HFFc6 (cell line): Measurements from ENCODE around the gene GSTK1. TPM values are rescaled to one million over a fixed set of nuclear protein-coding genes. Genes with fewer than 3 reads are reported as not detected.

Experiments
- DNase-seq: peaks from one replicate; pipeline ENCODE4 v3.0.0-alpha.2; 2018
- H3K27ac Mint-ChIP-seq: 2 replicates; pipeline ENCODE4 v1.8.0; 2020; ENCODE audit warnings: mild to moderate bottlenecking, mixed read lengths
- H3K27me3 Mint-ChIP-seq: 2 replicates; pipeline ENCODE4 v1.8.0; 2021; ENCODE audit warnings: mild to moderate bottlenecking, moderate library complexity, mixed read lengths; ENCODE audit not compliant: insufficient read depth
- H3K36me3 Mint-ChIP-seq: 2 replicates; pipeline ENCODE4 v1.8.0; 2021; ENCODE audit warnings: low read depth, mixed read lengths
- H3K4me1 Mint-ChIP-seq: 2 replicates; pipeline ENCODE4 v1.8.0; 2020; ENCODE audit warnings: low read depth, mixed read lengths
- H3K4me3 Mint-ChIP-seq: 2 replicates; pipeline ENCODE4 v1.8.0; 2020; ENCODE audit warnings: mild to moderate bottlenecking, moderate library complexity, mixed read lengths
- H3K9me3 Mint-ChIP-seq: 2 replicates; pipeline ENCODE4 v1.8.0; 2020; ENCODE audit warnings: mild to moderate bottlenecking, mixed read lengths
- CTCF ChIP-seq: fragments of 200-600 bp; sonication (generic); IDR thresholded peaks from 2 replicates; pipeline ENCODE4 v1.5.0; 2021; ENCODE audit warnings: antibody characterized with exemption, mild to moderate bottlenecking
- total RNA-seq, 6 experiments: library from RNA; stranded (reverse); fragmentation: NEBNext Ultra II Directional; extraction: Animal tissue kit (Norgen Biotek cat#: 25700); gene quantifications; 2 replicates in 1 of 6; 3 replicates in 5 of 6; pipeline ENCODE4 v1.2.3, GENCODE V29; 2021

Gene GSTK1
- total RNA-seq, 6 experiments from 2014 or later: 85.6 to 102 (median 89.4) TPM

DNA sequence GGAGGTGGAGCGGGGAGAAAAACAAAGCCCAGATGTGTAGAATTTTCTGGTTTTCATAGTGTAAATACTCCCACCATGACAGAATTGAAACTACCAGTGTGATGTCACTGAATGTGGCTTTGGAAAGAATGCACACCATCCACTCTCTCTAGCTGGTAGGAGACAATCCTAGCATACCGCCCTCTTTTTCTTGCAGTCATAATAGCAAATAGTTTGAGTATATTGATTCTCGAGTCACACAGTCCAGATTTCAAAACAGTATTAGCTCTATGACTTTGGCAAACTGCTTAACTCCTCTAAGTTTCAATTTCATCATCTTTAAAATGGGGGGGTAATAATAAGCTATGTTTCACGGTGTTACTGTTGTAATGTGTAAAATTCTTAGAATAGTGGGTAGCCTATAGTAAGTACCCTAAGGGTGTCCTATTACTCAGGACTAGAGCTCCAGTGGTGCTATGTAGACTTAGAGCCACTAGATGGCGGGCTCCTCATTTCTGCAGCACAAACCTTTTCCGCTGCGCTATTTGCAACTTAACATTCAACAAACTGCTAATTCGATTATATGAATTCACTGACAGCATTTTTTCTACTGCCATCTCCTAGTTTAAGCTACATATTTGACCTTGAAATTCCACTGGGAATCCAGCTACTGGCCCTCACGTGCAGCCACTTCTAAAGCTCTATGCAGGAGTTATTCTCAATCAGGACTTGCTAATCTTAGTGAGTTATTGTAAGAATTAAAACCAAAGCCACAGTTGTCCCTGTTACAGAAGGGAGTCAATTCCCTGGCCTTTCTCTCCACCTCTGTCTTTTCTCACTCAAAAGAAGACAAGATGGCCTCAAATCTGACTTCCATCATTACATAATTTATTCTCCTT, 22.7 kb upstream of the GSTK1 start:
- DNase-seq: peak; percentile 73
- peak; percentile 96 for TF ChIP-seq CTCF
- Mint-ChIP-seq H3K4me1 (peaks cover 33% of the 10 kb centered on the region), H3K36me3 (peaks cover 13% of the 10 kb centered on the region), H3K27ac (peak overlapping the region; percentile 53; the same call in 1 of the 2 replicates), H3K4me3 (peak overlapping the region; percentile 40; the same call in 1 of the 2 replicates), H3K9me3 (peaks cover 13% of the 10 kb centered on the region), H3K27me3 (peaks cover 6% of the 10 kb centered on the region; the same call in 1 of the 2 replicates)

DNA sequence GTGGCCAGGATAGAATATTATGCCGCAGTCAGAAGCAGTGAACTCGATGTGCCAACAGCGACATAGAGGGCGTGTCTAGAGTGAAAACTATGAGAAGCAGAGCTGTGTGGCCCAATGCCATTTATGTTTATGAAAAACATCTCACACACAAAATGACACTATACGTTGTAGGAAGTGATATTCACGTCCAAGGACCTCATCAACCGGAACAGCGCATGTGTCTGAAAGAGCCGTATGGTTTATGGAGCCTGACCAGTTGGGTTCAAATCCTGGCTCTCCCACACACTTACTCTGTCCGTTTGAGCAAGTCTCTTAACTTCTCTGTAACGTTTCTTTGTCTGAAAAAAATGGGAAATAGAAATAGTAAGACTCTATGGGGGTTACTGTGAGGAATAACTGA, 20.9 kb upstream of the GSTK1 start:
- H3K4me3 Mint-ChIP-seq: no peak overlapping the region
- no peaks in the 10 kb centered on the region; the same call in 1 of the 2 replicates for H3K36me3 Mint-ChIP-seq

GRCh38 chr7:143243111-143243510, 20.1 kb upstream of the GSTK1 start:
- Mint-ChIP-seq H3K9me3 (no peaks in the 10 kb centered on the region), H3K27me3 (peaks cover 8% of the 10 kb centered on the region), H3K27ac (no peak overlapping the region), H3K36me3 (no peaks in the 10 kb centered on the region), H3K4me3 (no peak overlapping the region), H3K4me1 (peaks cover 35% of the 10 kb centered on the region)
- no peak for DNase-seq
- TF ChIP-seq CTCF: no peak

More for the DNA sequence above, 20.9 kb upstream of the GSTK1 start:
- no peak for TF ChIP-seq CTCF
- Mint-ChIP-seq H3K27me3 (peaks cover 8% of the 10 kb centered on the region), H3K27ac (no peak overlapping the region), H3K4me1 (peaks cover 35% of the 10 kb centered on the region), H3K9me3 (no peaks in the 10 kb centered on the region)
- no peak for DNase-seq

GRCh38 chr7:143243614-143244013, 19.6 kb upstream of the GSTK1 start:
- H3K4me3 Mint-ChIP-seq: no peak overlapping the region
- H3K4me1 Mint-ChIP-seq: peaks cover 37% of the 10 kb centered on the region
- DNase-seq: no peak
- no peak overlapping the region for H3K27ac Mint-ChIP-seq
- TF ChIP-seq CTCF: no peak
- H3K9me3 Mint-ChIP-seq: no peaks in the 10 kb centered on the region
- H3K27me3 Mint-ChIP-seq: peaks cover 8% of the 10 kb centered on the region
- no peaks in the 10 kb centered on the region for H3K36me3 Mint-ChIP-seq

- no peak for DNase-seq
- H3K27me3 Mint-ChIP-seq: peaks cover 12% of the 10 kb centered on the region
- no peak for TF ChIP-seq CTCF
- H3K27ac Mint-ChIP-seq: no peak overlapping the region
- H3K9me3 Mint-ChIP-seq: no peaks in the 10 kb centered on the region
- H3K4me1 Mint-ChIP-seq: peaks cover 38% of the 10 kb centered on the region
- H3K36me3 Mint-ChIP-seq: no peaks in the 10 kb centered on the region
- H3K4me3 Mint-ChIP-seq: no peak overlapping the region
Measured at GRCh38 chr7:143244321-143244720, 18.9 kb upstream of the GSTK1 start.
